ENCODE data around the gene STAT5B. TPM values are rescaled to one million over a fixed set of nuclear protein-coding genes. Genes with fewer than 3 reads are reported as not detected.
A peak's percentile ranks its signal among the peaks of the same experiment; 100 is the strongest.

STAT5B gene
- total and polyA plus RNA-seq, 2 of the 13 experiments (the other 11 are each of a cell fraction or from before 2014, with no cell fraction given) = 21.0 to 42.8 TPM

GRCh38 chr17:42312285-42313130, 36.3 kb upstream of the STAT5B start (continued):
- TF ChIP-seq FUBP1 (CRISPR knock-in tag; IDR thresholded peaks at IDR 0.05; ENCODE audit: borderline replicate concordance) (no peak), ZNF136 (CRISPR knock-in tag; IDR thresholded peaks at IDR 0.05; ENCODE audit: low read depth) (no peak), ZNF782 (CRISPR knock-in tag; IDR thresholded peaks at IDR 0.05; ENCODE audit: borderline replicate concordance) (peak; percentile 79; the same call in 1 of the 2 replicates), FOXK1 (CRISPR knock-in tag; IDR thresholded peaks at IDR 0.05; ENCODE audit: borderline replicate concordance, low read depth) (peak; percentile 72; the same call in 1 of the 2 replicates), SMYD3 (CRISPR knock-in tag; IDR thresholded peaks at IDR 0.05) (no peak; the same call in 1 of the 2 replicates), SAP130 (CRISPR knock-in tag; IDR thresholded peaks at IDR 0.05; ENCODE audit: low read depth) (peak; percentile 87), NFE2L2 (IDR thresholded peaks at IDR 0.05; ENCODE audit: low read length) (no peak), THYN1 (CRISPR knock-in tag; IDR thresholded peaks at IDR 0.05; ENCODE audit: borderline replicate concordance, low read depth) (no peak), ZNF160 (CRISPR knock-in tag; IDR thresholded peaks at IDR 0.05) (no peak; the same call in 1 of the 2 replicates), ZFAT (CRISPR knock-in tag; conservative IDR thresholded peaks at IDR 0.05) (no peak), MTA3 (CRISPR knock-in tag; IDR thresholded peaks at IDR 0.05) (no peak), THAP7 (CRISPR knock-in tag; IDR thresholded peaks at IDR 0.05) (no peak), CHD4 (IDR thresholded peaks at IDR 0.05; ENCODE audit: borderline replicate concordance, low read length) (no peak), IKZF5 (CRISPR knock-in tag; IDR thresholded peaks at IDR 0.05) (0 out of 2 replicates have a peak, but pooled peaks have one; percentile 21), ZNF713 (CRISPR knock-in tag; IDR thresholded peaks at IDR 0.05) (no peak), ZNF652 (CRISPR knock-in tag; IDR thresholded peaks at IDR 0.05; ENCODE audit: borderline replicate concordance, low read depth) (no peak), MXD4 (CRISPR knock-in tag; IDR thresholded peaks at IDR 0.05) (no peak)
- TF ChIP-seq, protein P1, sequence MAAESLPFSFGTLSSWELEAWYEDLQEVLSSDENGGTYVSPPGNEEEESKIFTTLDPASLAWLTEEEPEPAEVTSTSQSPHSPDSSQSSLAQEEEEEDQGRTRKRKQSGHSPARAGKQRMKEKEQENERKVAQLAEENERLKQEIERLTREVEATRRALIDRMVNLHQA (CRISPR knock-in tag; IDR thresholded peaks at IDR 0.05) = no peak
- TF ChIP-seq, protein P2, sequence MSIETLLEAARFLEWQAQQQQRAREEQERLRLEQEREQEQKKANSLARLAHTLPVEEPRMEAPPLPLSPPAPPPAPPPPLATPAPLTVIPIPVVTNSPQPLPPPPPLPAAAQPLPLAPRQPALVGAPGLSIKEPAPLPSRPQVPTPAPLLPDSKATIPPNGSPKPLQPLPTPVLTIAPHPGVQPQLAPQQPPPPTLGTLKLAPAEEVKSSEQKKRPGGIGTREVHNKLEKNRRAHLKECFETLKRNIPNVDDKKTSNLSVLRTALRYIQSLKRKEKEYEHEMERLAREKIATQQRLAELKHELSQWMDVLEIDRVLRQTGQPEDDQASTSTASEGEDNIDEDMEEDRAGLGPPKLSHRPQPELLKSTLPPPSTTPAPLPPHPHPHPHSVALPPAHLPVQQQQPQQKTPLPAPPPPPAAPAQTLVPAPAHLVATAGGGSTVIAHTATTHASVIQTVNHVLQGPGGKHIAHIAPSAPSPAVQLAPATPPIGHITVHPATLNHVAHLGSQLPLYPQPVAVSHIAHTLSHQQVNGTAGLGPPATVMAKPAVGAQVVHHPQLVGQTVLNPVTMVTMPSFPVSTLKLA (IDR thresholded peaks at IDR 0.05) = 0 out of 2 replicates have a peak, but pooled peaks have one; percentile 8
- TF ChIP-seq, protein P3, sequence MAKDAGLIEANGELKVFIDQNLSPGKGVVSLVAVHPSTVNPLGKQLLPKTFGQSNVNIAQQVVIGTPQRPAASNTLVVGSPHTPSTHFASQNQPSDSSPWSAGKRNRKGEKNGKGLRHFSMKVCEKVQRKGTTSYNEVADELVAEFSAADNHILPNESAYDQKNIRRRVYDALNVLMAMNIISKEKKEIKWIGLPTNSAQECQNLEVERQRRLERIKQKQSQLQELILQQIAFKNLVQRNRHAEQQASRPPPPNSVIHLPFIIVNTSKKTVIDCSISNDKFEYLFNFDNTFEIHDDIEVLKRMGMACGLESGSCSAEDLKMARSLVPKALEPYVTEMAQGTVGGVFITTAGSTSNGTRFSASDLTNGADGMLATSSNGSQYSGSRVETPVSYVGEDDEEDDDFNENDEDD (CRISPR knock-in tag; IDR thresholded peaks at IDR 0.05; ENCODE audit: borderline replicate concordance) = 0 out of 2 replicates have a peak, but pooled peaks have one; percentile 19
- TF ChIP-seq, protein P4, sequence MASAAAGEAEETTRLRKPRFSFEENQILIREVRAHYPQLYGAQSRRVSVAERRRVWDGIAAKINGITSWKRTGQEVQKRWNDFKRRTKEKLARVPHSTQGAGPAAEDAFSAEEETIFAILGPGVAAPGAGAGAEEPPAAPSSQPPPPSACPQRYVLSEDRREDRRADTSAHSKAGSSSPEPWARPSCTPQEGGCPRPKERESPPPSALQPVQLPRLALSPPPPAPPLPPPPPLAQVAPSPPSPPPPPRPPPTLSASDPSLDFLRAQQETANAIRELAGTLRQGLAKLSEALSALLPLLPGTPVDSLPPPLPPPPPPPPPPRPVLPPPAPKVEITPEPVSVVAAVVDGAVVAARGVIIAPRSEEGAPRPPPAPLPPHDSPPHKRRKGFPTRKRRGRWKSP (CRISPR knock-in tag; IDR thresholded peaks at IDR 0.05) = peak; percentile 37; the same call in 1 of the 2 replicates
